Lower leg skin (tissue), 3 donors: ENCODE measurements around the gene EEF1AKMT1.

Experiments
- CTCF ChIP-seq, 3 donors: fragments of 450-650 bp; IDR thresholded peaks; one replicate each; pipeline ENCODE4 v1.5.1; 2016; ENCODE audit warnings: antibody characterized with exemption in 3 of 3, mild to moderate bottlenecking in 3 of 3, moderate library complexity in 2 of 3
- POLR2A ChIP-seq, 2 donors: fragments of 450-650 bp; IDR thresholded peaks; one replicate each; pipeline ENCODE4 v1.6.1; 2016 to 2017; ENCODE audit warnings: antibody characterized with exemption in 2 of 2, mild to moderate bottlenecking in 1 of 2, moderate library complexity in 1 of 2

- TF ChIP-seq CTCF (IDR thresholded peaks at IDR 0.05) (no peak), POLR2A (IDR thresholded peaks at IDR 0.05) (no peak)
Measured at GRCh38 chr13:20727856-20728255, 45.9 kb downstream of the EEF1AKMT1 start.
